Stimulated activated CD8-positive, alpha-beta memory T cell treated with anti-CD3 and anti-CD28 coated beads, Interleukin-12 subunit alpha, Interleukin-12 subunit beta, amount 100 ng/mL, for 4 hours (primary cell): ENCODE measurements around the gene EZH2.

ENCODE experiments used
- DNase-seq: peaks from one replicate; pipeline ENCODE4 v3.0.0-alpha.2; 2020; ENCODE audit warnings: low read depth

EZH2 gene

DNA sequence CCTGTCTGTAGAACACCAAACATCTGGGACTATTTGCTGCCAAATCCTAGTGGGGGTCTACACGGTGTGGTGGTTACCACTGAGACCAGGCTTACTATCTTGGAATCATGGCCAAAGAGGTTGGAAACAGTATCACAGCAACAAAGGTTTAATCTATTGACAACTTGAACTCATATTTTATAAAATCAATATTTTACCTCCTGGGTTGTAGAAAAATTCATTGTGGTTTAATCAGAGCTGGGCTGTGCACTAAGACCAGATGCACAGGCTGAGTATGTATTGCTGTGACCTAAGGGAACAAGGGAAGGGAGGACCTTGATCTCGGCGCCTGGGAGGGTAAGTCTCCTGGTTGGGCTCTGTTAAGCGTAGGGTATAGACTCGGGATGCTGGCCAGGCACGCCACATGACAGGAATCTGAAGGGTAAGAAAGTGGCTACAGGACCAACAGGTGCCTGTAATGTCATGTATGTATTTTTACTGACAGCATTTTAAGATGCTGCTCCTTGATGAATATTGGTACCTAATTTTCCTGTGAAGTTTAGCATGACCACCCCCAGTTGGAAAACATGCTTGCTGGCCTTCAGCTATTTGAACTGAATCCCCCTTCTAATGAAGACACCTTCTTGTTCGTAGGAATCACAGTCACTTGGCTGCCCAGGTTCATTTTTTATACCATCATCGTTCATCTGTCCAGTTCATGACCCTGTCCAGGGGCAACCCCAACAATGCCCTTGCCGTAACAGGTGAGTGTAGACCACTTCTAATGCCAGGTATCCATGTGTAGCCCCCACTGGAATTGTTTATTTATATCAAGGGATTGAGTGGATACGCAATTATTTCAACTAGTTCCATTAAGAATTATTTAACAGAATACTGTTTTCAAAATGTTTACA lies 79.5 kb downstream of the EZH2 start:
- no peak for DNase-seq

GRCh38 chr7:148803094-148803493 lies 81.0 kb downstream of the EZH2 start:
- no peak for DNase-seq

DNA sequence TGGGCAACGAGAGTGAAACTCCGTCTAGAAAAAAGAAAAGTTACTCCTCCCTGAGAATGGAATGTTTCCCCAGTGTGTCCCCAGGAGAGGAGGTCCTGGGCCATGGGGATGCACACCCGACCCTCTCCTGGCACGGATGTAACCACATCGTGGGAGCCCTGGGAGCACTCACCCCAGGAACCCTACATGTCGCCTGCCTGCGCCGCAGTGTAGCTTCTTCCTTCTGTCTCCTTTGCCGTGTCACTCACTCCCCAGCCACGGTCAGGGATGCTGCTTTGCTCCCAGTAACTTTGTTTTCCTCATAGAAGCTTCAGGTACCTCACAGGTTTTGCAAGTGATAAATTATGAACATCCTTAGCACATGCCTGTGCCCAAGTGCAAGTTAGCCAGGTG lies 82.0 kb downstream of the EZH2 start:
- DNase-seq, result no peak

DNA sequence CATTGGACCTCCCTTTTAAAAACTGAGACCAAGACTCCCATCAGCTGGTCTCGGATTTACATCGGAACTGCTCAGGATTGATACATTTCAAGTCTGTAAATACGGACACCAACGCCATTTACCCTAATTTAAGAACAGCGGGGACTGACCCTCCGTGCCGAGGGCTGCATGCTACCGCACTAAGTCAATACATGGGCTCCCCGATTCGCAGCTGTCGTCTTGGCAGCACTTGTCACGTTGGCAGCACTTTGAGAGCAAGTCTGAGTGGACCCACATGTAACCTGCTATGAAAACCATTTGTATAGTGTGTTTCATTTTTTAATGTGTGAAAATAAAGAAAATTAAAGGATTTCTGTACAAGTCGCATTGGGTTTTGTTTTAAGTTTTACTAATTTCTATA lies 83.4 kb downstream of the EZH2 start:
- DNase-seq, result no peak

DNA sequence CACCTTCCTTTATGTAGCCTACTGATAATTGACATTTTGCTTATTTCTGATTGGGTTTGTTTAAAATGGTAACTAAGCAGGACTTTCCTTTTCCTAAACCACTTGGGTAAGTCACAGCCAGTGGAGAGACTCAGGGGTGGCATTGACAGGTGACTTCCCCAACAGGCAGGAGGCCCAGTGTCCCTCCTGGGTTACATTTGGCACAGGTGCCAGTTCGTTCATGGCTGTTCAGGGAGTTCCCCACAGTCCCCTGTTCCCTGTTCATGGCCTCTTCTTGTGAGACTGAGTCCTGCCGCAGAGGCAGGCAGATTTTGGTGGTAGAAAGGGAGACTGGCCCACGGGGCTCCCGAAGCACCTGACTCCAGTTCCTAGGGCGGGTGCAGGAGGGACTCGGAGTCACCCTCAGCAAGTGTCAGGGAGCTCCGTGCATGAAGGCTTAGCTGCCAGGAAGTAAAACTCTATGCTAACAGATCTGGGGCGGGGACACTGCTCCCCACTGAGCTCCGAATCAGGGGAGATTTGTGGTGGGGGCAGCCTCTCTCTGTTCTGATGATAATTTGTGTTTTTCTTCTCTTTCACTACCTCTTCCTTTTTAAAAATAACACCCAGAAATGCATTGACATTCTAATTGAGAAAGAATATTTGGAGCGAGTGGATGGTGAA lies 84.1 kb downstream of the EZH2 start:
- no peak for DNase-seq

DNA sequence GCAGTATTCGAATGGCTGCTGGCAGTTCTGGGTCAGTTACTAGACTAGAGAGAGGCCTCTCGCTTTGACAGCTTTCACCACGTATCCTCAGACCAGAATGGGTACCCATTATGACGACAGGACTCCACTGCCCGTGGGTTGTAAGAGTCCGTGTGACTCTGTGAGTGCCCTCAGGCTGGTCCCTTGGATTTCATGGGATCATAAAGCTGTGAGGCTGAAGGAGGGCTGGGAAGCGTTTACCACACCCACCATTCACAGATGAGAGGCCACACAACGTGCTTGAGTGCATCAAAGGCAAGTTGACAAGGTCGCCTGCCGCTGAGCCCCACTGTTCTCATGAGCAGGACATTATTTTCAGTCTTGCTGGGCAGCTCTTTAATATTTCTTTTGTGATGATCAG lies 87.2 kb downstream of the EZH2 start:
- DNase-seq, result no peak

DNA sequence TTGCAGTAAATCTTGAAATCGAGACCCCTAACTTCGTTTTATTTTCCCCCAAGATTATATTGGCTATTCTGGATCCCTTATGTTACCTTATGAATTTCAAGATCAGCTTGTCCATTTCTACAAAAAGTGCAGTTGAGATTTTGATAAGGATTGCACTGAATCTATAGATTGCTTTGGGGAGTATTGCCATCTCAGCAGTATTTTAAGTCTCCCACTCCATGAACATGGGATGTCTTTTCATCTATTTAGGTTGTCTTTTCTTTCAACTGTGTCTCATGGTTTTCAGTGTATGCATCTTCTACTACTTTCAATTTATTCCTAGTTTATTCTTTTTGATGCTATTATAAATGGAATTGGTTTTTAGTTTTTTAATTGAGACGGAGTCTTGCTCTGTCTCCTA lies 89.6 kb downstream of the EZH2 start:
- no peak for DNase-seq

- no peak for DNase-seq
Measured at GRCh38 chr7:148793590-148793989, 90.5 kb downstream of the EZH2 start.

DNA sequence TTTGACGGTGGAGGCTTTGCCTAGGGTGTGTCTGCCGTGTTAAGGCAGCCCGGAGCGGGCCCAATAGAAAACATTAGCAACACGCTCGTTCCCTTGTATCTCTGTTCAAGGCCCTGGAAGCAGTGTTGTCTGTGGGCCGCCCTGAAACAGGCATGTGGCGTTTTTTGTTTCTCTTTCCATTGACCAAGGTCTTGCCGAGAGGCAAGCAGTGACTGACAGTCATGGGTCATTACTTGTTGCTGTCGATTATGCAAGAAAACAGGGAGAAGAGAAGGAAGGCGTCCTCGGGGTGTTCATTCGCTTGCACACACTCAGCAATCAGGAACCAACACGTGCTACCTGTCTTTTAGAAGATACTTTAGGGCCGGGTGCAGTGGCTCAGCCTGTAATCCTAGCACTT lies 92.5 kb downstream of the EZH2 start:
- DNase-seq, result no peak

DNA sequence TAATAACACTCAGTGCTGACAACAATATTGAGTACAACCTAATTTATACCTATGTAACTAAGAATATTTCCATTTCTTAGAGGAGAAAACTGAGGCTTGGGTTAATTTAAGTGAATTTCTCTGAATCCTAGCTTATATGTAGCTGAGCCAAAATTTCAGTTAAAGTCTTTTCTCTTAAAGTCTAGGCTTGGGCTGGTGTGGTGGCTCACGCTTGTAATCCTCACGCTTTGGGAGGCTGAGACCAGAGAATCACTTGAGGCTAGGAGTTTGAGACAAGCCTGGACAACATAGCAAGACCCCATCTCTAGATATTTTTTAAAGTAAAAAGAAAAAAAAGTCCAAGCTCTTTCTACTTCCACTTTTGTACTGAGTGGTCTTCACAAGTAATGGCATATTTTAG lies 93.2 kb downstream of the EZH2 start:
- DNase-seq, result no peak

- no peak for DNase-seq
Measured at GRCh38 chr7:148790131-148790726, 93.9 kb downstream of the EZH2 start.

DNA sequence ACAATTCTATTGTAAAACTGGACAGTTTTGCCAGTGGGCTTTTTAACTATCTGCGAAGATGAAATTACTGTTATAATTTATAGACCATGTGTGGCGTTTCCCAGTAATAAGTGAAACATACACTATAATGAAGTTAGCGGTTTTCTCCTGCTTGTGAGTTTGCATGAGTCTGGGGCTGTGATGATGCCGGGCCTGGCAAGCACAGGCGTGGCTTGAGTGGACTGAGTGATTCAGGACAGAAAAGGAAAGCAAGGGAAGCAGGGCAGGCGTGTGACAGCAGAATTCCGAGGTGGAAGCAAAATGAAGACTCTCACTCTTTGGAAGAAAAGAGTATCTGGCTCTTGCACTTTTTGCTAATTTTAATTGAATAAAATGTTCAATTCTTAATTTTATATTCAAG lies 94.9 kb downstream of the EZH2 start:
- no peak for DNase-seq

DNA sequence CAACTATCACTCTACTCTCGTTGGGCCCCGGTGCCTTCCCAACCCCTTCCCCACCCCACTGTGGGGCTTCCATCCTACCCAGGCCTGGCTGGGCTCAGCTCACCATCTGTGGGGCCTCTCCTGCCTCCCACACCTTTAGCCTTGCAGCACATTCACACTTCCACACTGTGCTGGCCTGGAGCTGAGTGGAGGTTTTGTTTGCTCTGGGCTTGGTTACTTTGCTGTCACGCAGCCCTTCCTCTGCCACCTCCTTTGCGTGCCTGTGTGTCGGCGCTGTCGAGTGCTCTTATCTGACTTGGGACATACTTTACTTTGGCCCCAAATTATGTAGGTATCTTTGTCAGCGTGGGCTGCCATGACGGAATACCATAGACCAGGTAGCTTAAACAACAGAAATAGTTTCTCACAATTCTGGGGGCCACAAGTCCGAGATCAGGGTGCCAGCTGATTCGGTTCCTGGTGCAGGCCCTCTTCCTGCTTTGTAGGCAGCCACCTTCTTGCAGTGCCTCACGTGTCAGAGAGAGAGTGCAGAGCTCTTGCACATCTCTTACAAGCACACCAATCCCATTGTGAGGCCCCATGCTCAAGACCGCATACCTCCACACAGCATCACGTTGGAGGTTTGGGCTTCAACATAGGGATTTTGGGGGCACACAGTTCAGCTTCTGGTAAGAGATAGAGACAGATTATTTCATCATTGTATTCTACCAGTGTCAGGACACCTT lies 96.4 kb downstream of the EZH2 start:
- DNase-seq, result no peak

GRCh38 chr7:148783801-148784527 lies 100.1 kb downstream of the EZH2 start:
- no peak for DNase-seq

DNA sequence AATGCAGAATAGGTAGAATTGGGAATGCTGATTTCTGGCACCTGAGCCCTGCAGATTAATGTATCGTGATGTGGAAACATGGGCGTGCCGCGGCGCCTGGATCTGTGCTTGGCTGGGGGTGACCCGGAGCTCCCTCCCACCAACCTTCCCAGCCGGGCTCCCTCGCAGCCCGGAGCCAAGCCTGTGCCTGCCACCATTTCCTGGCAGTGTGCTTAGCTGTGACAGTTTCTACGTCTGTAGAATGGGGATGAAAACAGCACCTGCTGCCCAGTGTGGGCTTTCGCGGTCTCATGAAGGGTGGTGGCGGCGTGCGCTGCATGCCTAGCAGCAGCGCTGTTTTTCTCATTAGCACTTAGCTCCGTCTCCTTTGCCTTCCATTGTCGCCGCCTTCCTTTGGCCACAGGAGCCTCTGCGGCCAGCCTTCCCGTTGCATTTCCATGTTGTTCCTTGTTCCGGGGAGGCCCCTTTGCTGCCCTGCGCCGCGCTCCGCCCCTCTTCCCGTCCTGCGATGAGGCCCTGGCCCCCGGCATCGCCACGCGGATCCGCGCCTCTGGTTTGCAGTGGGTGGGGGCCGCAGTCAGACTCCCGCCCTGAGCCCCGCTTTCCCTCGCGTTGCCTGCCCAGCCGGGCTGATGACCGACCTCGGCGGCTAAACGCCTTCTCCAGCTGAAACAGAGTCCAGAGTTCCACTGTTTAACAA lies 101.2 kb downstream of the EZH2 start:
- no peak for DNase-seq

DNA sequence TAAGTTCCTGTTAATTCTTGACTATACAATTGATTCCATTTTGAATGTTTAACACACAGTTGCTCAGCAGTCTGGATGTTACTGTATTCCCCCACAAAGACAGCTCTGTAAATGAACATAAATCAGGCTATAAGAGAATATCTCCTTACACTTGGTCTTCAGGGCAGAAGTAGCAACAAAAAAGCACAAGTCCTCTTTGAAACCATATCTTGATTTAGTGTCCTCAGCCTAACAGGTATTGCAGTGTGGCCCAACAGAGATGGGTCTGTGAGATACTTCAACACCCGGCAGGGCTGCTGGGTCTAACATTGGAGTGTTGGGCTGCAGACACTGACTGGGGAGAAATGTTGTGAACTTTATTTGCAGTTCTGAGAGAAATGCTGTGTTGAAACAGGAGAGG lies 109.6 kb downstream of the EZH2 start:
- DNase-seq, result no peak

GRCh38 chr7:148773334-148773733 lies 110.8 kb downstream of the EZH2 start:
- no peak for DNase-seq

DNA sequence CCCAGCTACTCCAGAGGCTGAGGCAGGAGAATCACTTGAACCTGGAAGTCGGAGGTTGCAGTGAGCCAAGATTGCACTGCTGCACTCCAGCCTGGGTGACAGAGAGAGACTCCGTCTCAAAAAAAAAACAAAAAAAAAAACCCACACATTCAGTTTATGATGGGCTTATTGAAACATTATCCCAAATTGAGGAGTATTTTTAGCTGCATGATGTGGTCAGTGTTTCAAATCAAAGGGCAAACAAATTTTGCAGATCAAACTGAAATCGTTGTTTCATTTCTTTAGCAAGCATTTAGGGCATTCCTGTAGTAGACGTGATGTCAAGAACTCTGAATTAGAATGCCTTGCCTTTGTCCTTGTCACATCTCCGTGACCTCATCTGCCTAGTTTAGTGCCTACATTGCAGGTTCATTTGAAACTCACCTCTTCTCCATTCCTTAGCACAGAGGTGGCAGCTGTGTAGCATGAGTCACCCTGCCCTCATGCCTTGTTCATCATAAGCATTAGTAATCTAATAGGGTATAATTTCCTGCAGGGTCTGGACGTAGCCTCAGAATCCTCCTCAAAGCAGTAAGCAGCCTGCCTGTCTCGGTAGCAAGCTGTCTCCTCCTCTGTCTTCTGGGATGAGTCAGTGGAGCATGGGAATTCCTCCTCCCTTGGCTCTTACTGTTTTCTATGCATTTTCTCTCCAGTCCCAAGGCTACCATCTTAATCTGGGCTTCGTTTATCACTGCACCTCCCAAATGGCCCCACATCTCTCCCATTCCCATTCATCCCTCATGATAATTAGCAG lies 111.6 kb downstream of the EZH2 start:
- peak; percentile 8 for DNase-seq

DNA sequence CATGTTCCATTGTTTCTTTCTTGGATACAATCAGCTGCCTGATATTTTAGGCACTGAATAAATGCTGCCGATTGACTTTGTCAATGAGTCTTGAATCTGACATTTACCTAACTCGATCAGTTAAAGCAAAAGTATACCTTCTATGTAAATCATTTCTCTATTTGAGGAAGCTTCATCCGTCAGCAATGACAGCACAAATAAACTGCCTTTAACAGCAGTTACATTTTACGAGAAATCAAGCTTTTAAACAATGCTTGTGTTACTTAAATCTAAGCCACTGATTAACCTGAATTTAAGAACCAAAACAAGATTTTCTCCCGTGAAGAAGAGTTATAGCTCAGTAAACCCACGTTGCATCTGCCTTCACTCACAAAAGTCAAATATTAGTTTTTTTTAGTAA lies 114.1 kb downstream of the EZH2 start:
- DNase-seq, result no peak

GRCh38 chr7:148763622-148764021 lies 120.5 kb downstream of the EZH2 start:
- DNase-seq, result no peak
